ENCODE results near the gene DLG2.
"Not testable (repeated sequence)": the region's sequence is repeated elsewhere in the genome, so short reads cannot be mapped to it uniquely, and the experiment has no call there.

DLG2 gene

GRCh38 chr11:83456075-83456474 lies 2171.1 kb downstream of the DLG2 start:
- no peak for DNase-seq

GRCh38 chr11:83455356-83455755 lies 2171.8 kb downstream of the DLG2 start:
- no peak for DNase-seq

GRCh38 chr11:83454674-83455073 lies 2172.5 kb downstream of the DLG2 start:
- no peak for DNase-seq

GRCh38 chr11:83449338-83449913 lies 2177.7 kb downstream of the DLG2 start:
- DNase-seq = no peak

GRCh38 chr11:83448686-83449085 lies 2178.5 kb downstream of the DLG2 start:
- DNase-seq = no peak

GRCh38 chr11:83443880-83444279 lies 2183.3 kb downstream of the DLG2 start:
- DNase-seq = not testable (repeated sequence)

- no peak for DNase-seq
Measured at GRCh38 chr11:83441601-83442000, 2185.5 kb downstream of the DLG2 start.

GRCh38 chr11:83441171-83441570 lies 2186.0 kb downstream of the DLG2 start:
- DNase-seq = no peak

- no peak for DNase-seq
Measured at GRCh38 chr11:83438438-83438837, 2188.7 kb downstream of the DLG2 start.

GRCh38 chr11:83437939-83438338 lies 2189.2 kb downstream of the DLG2 start:
- DNase-seq = no peak

GRCh38 chr11:83436855-83437254 lies 2190.3 kb downstream of the DLG2 start:
- no peak for DNase-seq

GRCh38 chr11:83434812-83435211 lies 2192.3 kb downstream of the DLG2 start:
- not testable (repeated sequence) for DNase-seq

- DNase-seq = no peak
Measured at GRCh38 chr11:83427943-83428342, 2199.2 kb downstream of the DLG2 start.

GRCh38 chr11:83427501-83427900 lies 2199.6 kb downstream of the DLG2 start:
- no peak for DNase-seq

- no peak for DNase-seq
Measured at GRCh38 chr11:83425137-83425466, 2202.0 kb downstream of the DLG2 start.

- no peak for DNase-seq
Measured at GRCh38 chr11:83424376-83425136, 2202.6 kb downstream of the DLG2 start.

GRCh38 chr11:83422641-83423040 lies 2204.5 kb downstream of the DLG2 start:
- DNase-seq = not testable (repeated sequence)

GRCh38 chr11:83410605-83411565 lies 2216.3 kb downstream of the DLG2 start:
- no peak for DNase-seq

- DNase-seq = no peak
Measured at GRCh38 chr11:83409891-83410290, 2217.3 kb downstream of the DLG2 start.

- no peak for DNase-seq
Measured at GRCh38 chr11:83409476-83409875, 2217.7 kb downstream of the DLG2 start.

GRCh38 chr11:83408946-83409345 lies 2218.2 kb downstream of the DLG2 start:
- no peak for DNase-seq
